Measurements from ENCODE around the gene NFIA.

Gene NFIA

DNA sequence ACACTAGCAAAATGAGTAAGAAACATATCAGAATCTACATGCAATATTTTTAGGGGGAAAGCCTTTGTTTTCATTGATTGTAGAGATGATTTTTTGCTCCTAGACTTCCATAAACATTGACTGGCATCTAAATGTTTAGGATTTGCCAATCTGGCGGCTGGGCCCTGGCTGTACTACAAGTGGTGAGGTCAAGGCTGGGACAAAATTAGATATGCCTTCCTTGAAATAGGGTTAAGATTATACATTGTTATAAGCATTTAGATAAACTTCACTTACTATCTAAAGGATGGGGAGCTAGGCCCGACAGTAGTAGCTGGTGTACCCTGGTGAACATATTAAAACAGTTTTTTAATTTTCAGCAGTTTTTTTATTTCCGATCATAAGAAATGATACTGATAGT is 5.2 kb downstream of the NFIA start:
- no peak for DNase-seq (ENCODE audit: low spot score)
- TF ChIP-seq, protein P1, sequence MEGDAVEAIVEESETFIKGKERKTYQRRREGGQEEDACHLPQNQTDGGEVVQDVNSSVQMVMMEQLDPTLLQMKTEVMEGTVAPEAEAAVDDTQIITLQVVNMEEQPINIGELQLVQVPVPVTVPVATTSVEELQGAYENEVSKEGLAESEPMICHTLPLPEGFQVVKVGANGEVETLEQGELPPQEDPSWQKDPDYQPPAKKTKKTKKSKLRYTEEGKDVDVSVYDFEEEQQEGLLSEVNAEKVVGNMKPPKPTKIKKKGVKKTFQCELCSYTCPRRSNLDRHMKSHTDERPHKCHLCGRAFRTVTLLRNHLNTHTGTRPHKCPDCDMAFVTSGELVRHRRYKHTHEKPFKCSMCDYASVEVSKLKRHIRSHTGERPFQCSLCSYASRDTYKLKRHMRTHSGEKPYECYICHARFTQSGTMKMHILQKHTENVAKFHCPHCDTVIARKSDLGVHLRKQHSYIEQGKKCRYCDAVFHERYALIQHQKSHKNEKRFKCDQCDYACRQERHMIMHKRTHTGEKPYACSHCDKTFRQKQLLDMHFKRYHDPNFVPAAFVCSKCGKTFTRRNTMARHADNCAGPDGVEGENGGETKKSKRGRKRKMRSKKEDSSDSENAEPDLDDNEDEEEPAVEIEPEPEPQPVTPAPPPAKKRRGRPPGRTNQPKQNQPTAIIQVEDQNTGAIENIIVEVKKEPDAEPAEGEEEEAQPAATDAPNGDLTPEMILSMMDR (IDR thresholded peaks at IDR 0.05; ENCODE audit: extremely low read depth, missing control alignments): no peak

DNA sequence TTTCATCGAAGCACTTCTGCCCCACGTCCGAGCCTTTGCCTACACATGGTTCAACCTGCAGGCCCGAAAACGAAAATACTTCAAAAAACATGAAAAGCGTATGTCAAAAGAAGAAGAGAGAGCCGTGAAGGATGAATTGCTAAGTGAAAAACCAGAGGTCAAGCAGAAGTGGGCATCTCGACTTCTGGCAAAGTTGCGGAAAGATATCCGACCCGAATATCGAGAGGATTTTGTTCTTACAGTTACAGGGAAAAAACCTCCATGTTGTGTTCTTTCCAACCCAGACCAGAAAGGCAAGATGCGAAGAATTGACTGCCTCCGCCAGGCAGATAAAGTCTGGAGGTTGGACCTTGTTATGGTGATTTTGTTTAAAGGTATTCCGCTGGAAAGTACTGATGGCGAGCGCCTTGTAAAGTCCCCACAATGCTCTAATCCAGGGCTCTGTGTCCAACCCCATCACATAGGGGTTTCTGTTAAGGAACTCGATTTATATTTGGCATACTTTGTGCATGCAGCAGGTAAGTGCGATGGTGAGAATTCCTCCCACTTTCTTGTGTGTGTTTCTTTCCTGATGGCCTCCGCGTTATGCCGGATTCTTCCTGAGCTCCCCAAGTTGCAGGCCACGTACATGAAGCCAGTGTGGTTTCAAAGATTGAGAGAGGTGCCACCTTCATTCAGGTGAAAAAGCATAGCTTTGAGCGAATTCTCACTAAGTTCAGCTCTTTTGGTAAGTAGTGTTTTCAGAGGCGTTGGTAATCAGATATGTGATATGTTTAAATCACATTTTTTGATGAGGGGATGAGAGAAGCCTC is 6.0 kb downstream of the NFIA start:
- TF ChIP-seq, protein P1 (IDR thresholded peaks at IDR 0.05; ENCODE audit: extremely low read depth, missing control alignments): no peak
- no peak for DNase-seq (ENCODE audit: low spot score)

GRCh38 chr1:61089338-61089737 is 7.0 kb downstream of the NFIA start:
- TF ChIP-seq, protein P1 (IDR thresholded peaks at IDR 0.05; ENCODE audit: extremely low read depth, missing control alignments): no peak
- no peak for DNase-seq (ENCODE audit: low spot score)

DNA sequence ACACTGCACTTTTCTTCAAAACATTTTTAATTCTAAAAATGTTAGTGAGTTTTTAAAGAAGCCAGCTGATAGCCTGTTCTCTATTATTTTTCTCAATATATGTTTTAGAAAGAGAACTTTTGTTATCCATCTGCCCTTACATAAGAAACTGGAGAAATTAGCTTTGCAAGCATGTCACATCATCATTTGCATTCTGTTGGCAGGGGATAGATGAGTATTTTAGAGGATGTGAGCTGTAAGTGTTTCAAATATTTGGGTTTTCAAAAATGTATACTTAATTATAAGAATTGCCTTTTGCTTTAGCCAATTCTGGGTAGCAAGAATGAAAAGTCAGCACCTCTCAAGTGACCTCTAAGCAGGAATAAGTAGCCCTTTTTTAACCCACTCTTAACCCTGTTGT is 7.4 kb downstream of the NFIA start:
- TF ChIP-seq, protein P1 (IDR thresholded peaks at IDR 0.05; ENCODE audit: extremely low read depth, missing control alignments): no peak

DNA sequence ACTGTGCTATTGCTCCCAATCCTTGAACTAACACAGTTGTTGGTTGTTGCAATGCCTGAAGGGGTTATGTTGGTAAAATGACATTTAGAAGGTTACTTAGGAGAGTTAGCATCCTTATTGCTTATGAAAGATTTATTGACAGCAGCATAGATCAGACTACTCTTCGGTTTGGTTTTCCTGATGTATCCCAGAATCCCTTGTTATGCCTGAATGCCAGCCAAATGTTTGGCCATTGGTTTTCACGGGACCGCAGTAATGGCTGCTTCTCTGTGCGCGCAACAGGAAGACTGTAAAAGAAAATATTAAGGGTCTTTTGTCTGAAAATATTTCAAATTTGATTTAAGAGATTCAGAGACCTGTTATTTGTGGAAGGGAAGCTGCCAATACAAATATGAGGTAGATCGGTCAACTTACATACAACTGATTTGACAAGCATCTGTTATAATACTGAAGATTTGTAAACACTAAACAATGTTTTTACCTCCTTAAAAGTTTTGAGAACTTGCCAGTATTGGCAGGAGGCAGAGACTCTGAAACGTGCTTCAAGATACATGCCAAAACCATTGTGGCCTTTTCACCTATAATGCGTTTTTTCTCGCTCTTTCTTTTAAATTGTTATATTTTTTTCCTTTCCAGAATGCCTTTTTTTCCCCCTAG is 8.3 kb downstream of the NFIA start:
- TF ChIP-seq, protein P1 (IDR thresholded peaks at IDR 0.05; ENCODE audit: extremely low read depth, missing control alignments): no peak
- DNase-seq (ENCODE audit: low spot score): no peak

More for the DNA sequence above, 7.4 kb downstream of the NFIA start:
- DNase-seq (ENCODE audit: low spot score): no peak

GRCh38 chr1:61091455-61091854 is 9.1 kb downstream of the NFIA start:
- no peak for DNase-seq (ENCODE audit: low spot score)
- TF ChIP-seq, protein P1 (IDR thresholded peaks at IDR 0.05; ENCODE audit: extremely low read depth, missing control alignments): no peak

DNA sequence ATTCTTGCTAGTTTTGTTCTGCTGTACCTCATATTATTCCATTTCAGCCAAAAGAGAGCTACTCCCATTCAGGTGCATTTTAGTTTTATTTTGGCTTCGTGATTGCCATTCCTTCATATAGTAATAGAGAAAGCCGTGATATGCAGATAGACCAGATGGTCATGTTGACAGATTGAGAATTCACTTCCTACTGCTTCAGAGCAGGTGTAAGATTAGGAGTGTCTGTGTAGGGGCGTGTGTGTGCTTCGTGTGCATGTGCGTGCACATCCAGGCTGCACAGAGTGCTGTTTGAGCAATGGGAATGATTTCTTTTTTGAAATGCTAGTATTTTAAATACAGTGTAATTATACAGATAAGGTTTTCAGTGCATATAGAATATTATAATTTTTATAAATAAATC is 10.3 kb downstream of the NFIA start:
- TF ChIP-seq, protein P1 (IDR thresholded peaks at IDR 0.05; ENCODE audit: extremely low read depth, missing control alignments): no peak
- no peak for DNase-seq (ENCODE audit: low spot score)
